ENCODE data around the gene C12orf75.
"Not testable (repeated sequence)": the region's sequence is repeated elsewhere in the genome, so short reads cannot be mapped to it uniquely, and the experiment has no call there.

DNA sequence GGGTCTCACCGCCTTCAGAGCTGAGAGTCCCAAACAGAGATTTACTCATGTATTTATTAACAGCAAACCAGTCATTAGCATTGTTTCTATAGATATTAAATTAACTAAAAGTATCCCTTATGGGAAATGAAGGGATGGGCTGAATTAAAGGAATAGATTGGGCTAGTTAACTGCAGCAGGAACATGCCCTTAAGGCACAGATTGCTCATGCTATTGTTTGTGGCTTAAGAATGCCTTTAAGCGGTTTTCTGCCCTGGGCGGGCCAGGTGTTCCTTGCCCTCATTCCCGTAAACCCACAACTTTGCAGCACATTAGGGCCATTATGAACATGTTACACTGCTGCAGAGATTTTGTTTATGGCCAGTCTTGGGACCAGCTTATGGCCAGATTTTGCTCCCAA, 21.7 kb upstream of the C12orf75 start:
- TF ChIP-seq ZNF214 (tag by site-specific recombination; IDR thresholded peaks at IDR 0.05; ENCODE audit: borderline replicate concordance); ZNF654 (tag by site-specific recombination; IDR thresholded peaks at IDR 0.05; ENCODE audit: low read depth); ZNF623 (tag by site-specific recombination; IDR thresholded peaks at IDR 0.05); HOXD13 (CRISPR knock-in tag; IDR thresholded peaks at IDR 0.05; ENCODE audit: borderline replicate concordance); ZBTB21 (tag by site-specific recombination; IDR thresholded peaks at IDR 0.05); ZNF311 (tag by site-specific recombination; IDR thresholded peaks at IDR 0.05; ENCODE audit: borderline replicate concordance); TRIM28 (IDR thresholded peaks at IDR 0.05; ENCODE audit: borderline replicate concordance, low read length); ZNF785 (tag by site-specific recombination; IDR thresholded peaks at IDR 0.05); RBAK (tag by site-specific recombination; IDR thresholded peaks at IDR 0.05); ZNF776 (tag by site-specific recombination; IDR thresholded peaks at IDR 0.05; ENCODE audit: borderline replicate concordance): not testable (repeated sequence)
- TF ChIP-seq, protein P1, sequence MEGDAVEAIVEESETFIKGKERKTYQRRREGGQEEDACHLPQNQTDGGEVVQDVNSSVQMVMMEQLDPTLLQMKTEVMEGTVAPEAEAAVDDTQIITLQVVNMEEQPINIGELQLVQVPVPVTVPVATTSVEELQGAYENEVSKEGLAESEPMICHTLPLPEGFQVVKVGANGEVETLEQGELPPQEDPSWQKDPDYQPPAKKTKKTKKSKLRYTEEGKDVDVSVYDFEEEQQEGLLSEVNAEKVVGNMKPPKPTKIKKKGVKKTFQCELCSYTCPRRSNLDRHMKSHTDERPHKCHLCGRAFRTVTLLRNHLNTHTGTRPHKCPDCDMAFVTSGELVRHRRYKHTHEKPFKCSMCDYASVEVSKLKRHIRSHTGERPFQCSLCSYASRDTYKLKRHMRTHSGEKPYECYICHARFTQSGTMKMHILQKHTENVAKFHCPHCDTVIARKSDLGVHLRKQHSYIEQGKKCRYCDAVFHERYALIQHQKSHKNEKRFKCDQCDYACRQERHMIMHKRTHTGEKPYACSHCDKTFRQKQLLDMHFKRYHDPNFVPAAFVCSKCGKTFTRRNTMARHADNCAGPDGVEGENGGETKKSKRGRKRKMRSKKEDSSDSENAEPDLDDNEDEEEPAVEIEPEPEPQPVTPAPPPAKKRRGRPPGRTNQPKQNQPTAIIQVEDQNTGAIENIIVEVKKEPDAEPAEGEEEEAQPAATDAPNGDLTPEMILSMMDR (tag by site-specific recombination; IDR thresholded peaks at IDR 0.05) = not testable (repeated sequence)
- TF ChIP-seq, protein P2, sequence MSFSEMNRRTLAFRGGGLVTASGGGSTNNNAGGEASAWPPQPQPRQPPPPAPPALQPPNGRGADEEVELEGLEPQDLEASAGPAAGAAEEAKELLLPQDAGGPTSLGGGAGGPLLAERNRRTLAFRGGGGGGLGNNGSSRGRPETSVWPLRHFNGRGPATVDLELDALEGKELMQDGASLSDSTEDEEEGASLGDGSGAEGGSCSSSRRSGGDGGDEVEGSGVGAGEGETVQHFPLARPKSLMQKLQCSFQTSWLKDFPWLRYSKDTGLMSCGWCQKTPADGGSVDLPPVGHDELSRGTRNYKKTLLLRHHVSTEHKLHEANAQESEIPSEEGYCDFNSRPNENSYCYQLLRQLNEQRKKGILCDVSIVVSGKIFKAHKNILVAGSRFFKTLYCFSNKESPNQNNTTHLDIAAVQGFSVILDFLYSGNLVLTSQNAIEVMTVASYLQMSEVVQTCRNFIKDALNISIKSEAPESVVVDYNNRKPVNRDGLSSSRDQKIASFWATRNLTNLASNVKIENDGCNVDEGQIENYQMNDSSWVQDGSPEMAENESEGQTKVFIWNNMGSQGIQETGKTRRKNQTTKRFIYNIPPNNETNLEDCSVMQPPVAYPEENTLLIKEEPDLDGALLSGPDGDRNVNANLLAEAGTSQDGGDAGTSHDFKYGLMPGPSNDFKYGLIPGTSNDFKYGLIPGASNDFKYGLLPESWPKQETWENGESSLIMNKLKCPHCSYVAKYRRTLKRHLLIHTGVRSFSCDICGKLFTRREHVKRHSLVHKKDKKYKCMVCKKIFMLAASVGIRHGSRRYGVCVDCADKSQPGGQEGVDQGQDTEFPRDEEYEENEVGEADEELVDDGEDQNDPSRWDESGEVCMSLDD (tag by site-specific recombination; IDR thresholded peaks at IDR 0.05) = not testable (repeated sequence)
- TF ChIP-seq, protein P3, sequence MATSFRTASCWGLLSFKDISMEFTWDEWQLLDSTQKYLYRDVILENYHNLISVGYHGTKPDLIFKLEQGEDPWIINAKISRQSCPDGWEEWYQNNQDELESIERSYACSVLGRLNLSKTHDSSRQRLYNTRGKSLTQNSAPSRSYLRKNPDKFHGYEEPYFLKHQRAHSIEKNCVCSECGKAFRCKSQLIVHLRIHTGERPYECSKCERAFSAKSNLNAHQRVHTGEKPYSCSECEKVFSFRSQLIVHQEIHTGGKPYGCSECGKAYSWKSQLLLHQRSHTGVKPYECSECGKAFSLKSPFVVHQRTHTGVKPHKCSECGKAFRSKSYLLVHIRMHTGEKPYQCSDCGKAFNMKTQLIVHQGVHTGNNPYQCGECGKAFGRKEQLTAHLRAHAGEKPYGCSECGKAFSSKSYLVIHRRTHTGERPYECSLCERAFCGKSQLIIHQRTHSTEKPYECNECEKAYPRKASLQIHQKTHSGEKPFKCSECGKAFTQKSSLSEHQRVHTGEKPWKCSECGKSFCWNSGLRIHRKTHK (tag by site-specific recombination; IDR thresholded peaks at IDR 0.05) = not testable (repeated sequence)
